Measurements from ENCODE around the gene CDH23.

The CDH23 gene

GRCh38 chr10:71569775-71570588, 173.3 kb downstream of the CDH23 start:
- no peak overlapping the region for H3K4me3 ChIP-seq (ENCODE audit: low read depth, low read length)
- DNase-seq (ENCODE audit: low read depth, low spot score): peak; percentile 24
- TF ChIP-seq, protein P1, sequence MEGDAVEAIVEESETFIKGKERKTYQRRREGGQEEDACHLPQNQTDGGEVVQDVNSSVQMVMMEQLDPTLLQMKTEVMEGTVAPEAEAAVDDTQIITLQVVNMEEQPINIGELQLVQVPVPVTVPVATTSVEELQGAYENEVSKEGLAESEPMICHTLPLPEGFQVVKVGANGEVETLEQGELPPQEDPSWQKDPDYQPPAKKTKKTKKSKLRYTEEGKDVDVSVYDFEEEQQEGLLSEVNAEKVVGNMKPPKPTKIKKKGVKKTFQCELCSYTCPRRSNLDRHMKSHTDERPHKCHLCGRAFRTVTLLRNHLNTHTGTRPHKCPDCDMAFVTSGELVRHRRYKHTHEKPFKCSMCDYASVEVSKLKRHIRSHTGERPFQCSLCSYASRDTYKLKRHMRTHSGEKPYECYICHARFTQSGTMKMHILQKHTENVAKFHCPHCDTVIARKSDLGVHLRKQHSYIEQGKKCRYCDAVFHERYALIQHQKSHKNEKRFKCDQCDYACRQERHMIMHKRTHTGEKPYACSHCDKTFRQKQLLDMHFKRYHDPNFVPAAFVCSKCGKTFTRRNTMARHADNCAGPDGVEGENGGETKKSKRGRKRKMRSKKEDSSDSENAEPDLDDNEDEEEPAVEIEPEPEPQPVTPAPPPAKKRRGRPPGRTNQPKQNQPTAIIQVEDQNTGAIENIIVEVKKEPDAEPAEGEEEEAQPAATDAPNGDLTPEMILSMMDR (IDR thresholded peaks at IDR 0.05; ENCODE audit: low read depth, low read length): peak; percentile 82
- in situ Hi-C loops (cut with HindIII; ENCODE audit: low sequenced_read_pairs): no loop called here

GRCh38 chr10:71571460-71572175, 174.9 kb downstream of the CDH23 start:
- DNase-seq (ENCODE audit: low read depth, low spot score): no peak

DNA sequence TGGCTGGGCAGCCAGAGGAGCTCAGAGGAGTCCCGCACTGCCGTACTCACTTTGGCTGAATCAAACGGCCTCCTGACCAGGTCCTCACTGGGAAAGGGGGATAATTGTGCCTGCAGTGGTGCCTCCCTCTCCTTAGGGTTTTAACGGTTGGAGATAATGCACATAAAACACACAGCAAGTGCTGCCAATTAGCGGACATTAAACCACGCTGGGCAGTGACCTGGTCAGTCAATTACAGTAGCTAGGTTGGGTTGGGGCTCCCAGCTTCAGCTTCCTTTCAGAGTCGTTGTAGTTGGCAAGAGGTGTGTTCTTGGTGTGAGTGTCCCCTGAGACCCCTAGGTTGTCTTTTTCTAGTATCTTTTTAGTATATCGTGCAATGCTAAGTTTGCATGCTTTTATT, 176.2 kb downstream of the CDH23 start:
- no peak for DNase-seq (ENCODE audit: low read depth, low spot score)
- no peak overlapping the region for H3K4me3 ChIP-seq (ENCODE audit: low read depth, low read length)
- TF ChIP-seq, protein P1 (IDR thresholded peaks at IDR 0.05; ENCODE audit: low read depth, low read length): no peak
- in situ Hi-C loops (cut with HindIII; ENCODE audit: low sequenced_read_pairs): no loop called here

More at GRCh38 chr10:71571460-71572175, 174.9 kb downstream of the CDH23 start:
- in situ Hi-C loops (cut with HindIII; ENCODE audit: low sequenced_read_pairs): no loop called here
- TF ChIP-seq, protein P1 (IDR thresholded peaks at IDR 0.05; ENCODE audit: low read depth, low read length): no peak
- no peak overlapping the region for H3K4me3 ChIP-seq (ENCODE audit: low read depth, low read length)

- H3K4me3 ChIP-seq (ENCODE audit: low read depth, low read length): no peak overlapping the region
- in situ Hi-C loops (cut with HindIII; ENCODE audit: low sequenced_read_pairs): no loop called here
- DNase-seq (ENCODE audit: low read depth, low spot score): no peak
- TF ChIP-seq, protein P1 (IDR thresholded peaks at IDR 0.05; ENCODE audit: low read depth, low read length): no peak
Measured at GRCh38 chr10:71573562-71574518, 177.1 kb downstream of the CDH23 start.

- H3K4me3 ChIP-seq (ENCODE audit: low read depth, low read length): no peak overlapping the region
- TF ChIP-seq, protein P1 (IDR thresholded peaks at IDR 0.05; ENCODE audit: low read depth, low read length): no peak
- no peak for DNase-seq (ENCODE audit: low read depth, low spot score)
- in situ Hi-C loops (cut with HindIII; ENCODE audit: low sequenced_read_pairs): no loop called here
Measured at GRCh38 chr10:71575451-71575850, 178.7 kb downstream of the CDH23 start.

Measured in astrocyte of the spinal cord (primary cell).